Prostate gland (tissue), 2 donors: ENCODE results near the gene SLIT3.

ENCODE experiments used
- POLR2AphosphoS5 ChIP-seq: sonication (generic); formaldehyde crosslinking; IDR thresholded peaks from one replicate; pipeline ENCODE4 v1.6.1; 2017; ENCODE audit warnings: antibody characterized with exemption
- TF ChIP-seq, protein P1 (sequence below), 4 experiments: fragments of 200-600 bp in 2 of 4; fragments of 450-650 bp in 2 of 4; sonication (generic) in 2 of 4; IDR thresholded peaks; 1 replicate in 3 of 4; 2 replicates in 1 of 4; pipeline ENCODE4 v1.5.1; 2016 to 2019; ENCODE audit warnings: antibody characterized with exemption in 4 of 4, mild to moderate bottlenecking in 2 of 4, moderate library complexity in 2 of 4

DNA sequence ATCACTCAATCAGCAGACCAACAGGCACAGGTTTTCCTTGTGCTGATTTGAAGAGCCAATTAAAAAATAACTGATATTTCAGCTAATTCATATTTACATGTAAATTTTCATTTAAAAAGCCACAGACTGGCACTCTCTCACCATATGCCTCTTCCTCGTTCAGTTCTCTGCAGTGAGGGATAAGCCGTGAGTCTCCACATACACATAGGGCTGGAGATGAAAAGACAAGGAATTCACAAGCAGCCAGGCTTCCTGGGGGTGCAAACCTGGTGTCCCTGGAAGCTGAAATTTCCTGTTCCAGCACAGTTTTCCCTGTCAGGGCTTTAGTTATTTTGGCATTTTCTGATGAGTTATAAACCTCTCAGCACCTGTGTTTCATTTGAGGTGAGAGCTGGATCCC lies 397.9 kb downstream of the SLIT3 start:
- TF ChIP-seq, protein P1, sequence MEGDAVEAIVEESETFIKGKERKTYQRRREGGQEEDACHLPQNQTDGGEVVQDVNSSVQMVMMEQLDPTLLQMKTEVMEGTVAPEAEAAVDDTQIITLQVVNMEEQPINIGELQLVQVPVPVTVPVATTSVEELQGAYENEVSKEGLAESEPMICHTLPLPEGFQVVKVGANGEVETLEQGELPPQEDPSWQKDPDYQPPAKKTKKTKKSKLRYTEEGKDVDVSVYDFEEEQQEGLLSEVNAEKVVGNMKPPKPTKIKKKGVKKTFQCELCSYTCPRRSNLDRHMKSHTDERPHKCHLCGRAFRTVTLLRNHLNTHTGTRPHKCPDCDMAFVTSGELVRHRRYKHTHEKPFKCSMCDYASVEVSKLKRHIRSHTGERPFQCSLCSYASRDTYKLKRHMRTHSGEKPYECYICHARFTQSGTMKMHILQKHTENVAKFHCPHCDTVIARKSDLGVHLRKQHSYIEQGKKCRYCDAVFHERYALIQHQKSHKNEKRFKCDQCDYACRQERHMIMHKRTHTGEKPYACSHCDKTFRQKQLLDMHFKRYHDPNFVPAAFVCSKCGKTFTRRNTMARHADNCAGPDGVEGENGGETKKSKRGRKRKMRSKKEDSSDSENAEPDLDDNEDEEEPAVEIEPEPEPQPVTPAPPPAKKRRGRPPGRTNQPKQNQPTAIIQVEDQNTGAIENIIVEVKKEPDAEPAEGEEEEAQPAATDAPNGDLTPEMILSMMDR (IDR thresholded peaks at IDR 0.05) = no peak
- TF ChIP-seq POLR2AphosphoS5 = no peak
